Lower lobe of right lung (tissue), 2 donors: ENCODE data around the gene TSPYL2. TPM values are rescaled to one million over a fixed set of nuclear protein-coding genes. Genes with fewer than 3 reads are reported as not detected.

Source experiments
- ATAC-seq, 2 donors: fragments of 200-7000 bp; cut with Tn5 transposase; one replicate each; pipeline ENCODE4 v1.9.1; 2020 to 2022; ENCODE audit warnings: mild to moderate bottlenecking in 2 of 2, moderate library complexity in 2 of 2
- DNase-seq: peaks from one replicate; pipeline ENCODE4 v3.0.0-alpha.2; 2020
- H3K27ac ChIP-seq: fragments of 200-600 bp; one replicate; pipeline ENCODE4 v1.8.0; 2022
- H3K27me3 ChIP-seq: fragments of 200-600 bp; one replicate; pipeline ENCODE4 v1.8.0; 2022; ENCODE audit warnings: low read depth
- H3K36me3 ChIP-seq: fragments of 200-600 bp; one replicate; pipeline ENCODE4 v1.8.0; 2022; ENCODE audit warnings: mild to moderate bottlenecking
- H3K4me1 ChIP-seq: fragments of 200-600 bp; one replicate; pipeline ENCODE4 v1.8.0; 2022
- H3K4me3 ChIP-seq: fragments of 200-600 bp; one replicate; pipeline ENCODE4 v1.8.0; 2022; ENCODE audit warnings: mild to moderate bottlenecking
- H3K9me3 ChIP-seq: fragments of 200-600 bp; one replicate; pipeline ENCODE4 v1.8.0; 2022
- intact Hi-C: fragments of 100-400 bp; cut with DNase I; formaldehyde crosslinking; loops from one replicate; pipeline ENCODE4 v1.11.0; 2022
- total RNA-seq: library from RNA; stranded (reverse); fragmentation: NEBNext Ultra II Directional; extraction: Animal tissue kit (Norgen Biotek cat#: 25700); gene quantifications from one replicate; pipeline ENCODE4 v1.2.1, GENCODE V29; 2021
- TF ChIP-seq, protein P1 (sequence below): fragments of 200-600 bp; IDR thresholded peaks from one replicate; pipeline ENCODE4 v1.8.0; 2022; ENCODE audit warnings: antibody characterized with exemption, mild to moderate bottlenecking
- donor health status: DM: no; HTN: yes; CAD: no; lungs with severe emphysema.

The TSPYL2 gene
- total RNA-seq, 1 donor from 2014 or later = 27.9 TPM

DNA sequence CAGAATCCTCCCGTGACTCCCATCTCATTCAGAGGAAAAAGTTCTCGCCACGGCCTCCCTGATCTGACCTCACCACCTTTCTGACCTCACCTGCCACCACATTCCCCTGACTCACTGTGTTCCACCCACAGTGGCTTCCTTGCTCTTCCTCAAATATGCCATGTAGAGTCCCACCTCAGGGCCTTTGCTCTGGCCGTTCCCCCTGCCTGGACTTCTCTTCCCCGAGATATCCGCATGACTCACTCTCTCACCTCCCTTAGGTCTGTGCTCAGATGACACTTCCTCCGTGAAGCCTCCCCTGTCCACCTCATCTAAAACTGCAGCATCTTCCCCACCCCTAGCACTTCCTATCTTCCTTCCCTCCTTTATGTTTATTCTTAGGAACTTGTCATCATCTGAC is 7.2 kb upstream of the TSPYL2 start:
- no peak for ATAC-seq
- no peaks in the 10 kb centered on the region for H3K27me3 ChIP-seq
- intact Hi-C loops = no loop called here
- no peaks in the 10 kb centered on the region for H3K36me3 ChIP-seq
- TF ChIP-seq, protein P1, sequence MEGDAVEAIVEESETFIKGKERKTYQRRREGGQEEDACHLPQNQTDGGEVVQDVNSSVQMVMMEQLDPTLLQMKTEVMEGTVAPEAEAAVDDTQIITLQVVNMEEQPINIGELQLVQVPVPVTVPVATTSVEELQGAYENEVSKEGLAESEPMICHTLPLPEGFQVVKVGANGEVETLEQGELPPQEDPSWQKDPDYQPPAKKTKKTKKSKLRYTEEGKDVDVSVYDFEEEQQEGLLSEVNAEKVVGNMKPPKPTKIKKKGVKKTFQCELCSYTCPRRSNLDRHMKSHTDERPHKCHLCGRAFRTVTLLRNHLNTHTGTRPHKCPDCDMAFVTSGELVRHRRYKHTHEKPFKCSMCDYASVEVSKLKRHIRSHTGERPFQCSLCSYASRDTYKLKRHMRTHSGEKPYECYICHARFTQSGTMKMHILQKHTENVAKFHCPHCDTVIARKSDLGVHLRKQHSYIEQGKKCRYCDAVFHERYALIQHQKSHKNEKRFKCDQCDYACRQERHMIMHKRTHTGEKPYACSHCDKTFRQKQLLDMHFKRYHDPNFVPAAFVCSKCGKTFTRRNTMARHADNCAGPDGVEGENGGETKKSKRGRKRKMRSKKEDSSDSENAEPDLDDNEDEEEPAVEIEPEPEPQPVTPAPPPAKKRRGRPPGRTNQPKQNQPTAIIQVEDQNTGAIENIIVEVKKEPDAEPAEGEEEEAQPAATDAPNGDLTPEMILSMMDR = no peak
- no peak overlapping the region for H3K4me3 ChIP-seq
- no peak for DNase-seq
- no peaks in the 10 kb centered on the region for H3K9me3 ChIP-seq
- no peaks in the 10 kb centered on the region for H3K4me1 ChIP-seq
- H3K27ac ChIP-seq = no peak overlapping the region

GRCh38 chrX:53076671-53077070 is 5.5 kb upstream of the TSPYL2 start:
- Histone ChIP-seq H3K4me3 (no peak overlapping the region), H3K27me3 (no peaks in the 10 kb centered on the region), H3K4me1 (no peaks in the 10 kb centered on the region), H3K27ac (no peak overlapping the region), H3K36me3 (no peaks in the 10 kb centered on the region), H3K9me3 (no peaks in the 10 kb centered on the region)
- intact Hi-C loops = no loop called here
- TF ChIP-seq, protein P1 = no peak
- ATAC-seq (no peak), DNase-seq (no peak)

GRCh38 chrX:53077207-53078197 is 4.7 kb upstream of the TSPYL2 start:
- TF ChIP-seq, protein P1 = no peak
- Histone ChIP-seq H3K4me3 (no peak overlapping the region), H3K4me1 (no peaks in the 10 kb centered on the region), H3K27ac (no peak overlapping the region), H3K27me3 (no peaks in the 10 kb centered on the region), H3K36me3 (no peaks in the 10 kb centered on the region), H3K9me3 (no peaks in the 10 kb centered on the region)
- no peak for DNase-seq
- no peak for ATAC-seq
- intact Hi-C loops = no loop called here

DNA sequence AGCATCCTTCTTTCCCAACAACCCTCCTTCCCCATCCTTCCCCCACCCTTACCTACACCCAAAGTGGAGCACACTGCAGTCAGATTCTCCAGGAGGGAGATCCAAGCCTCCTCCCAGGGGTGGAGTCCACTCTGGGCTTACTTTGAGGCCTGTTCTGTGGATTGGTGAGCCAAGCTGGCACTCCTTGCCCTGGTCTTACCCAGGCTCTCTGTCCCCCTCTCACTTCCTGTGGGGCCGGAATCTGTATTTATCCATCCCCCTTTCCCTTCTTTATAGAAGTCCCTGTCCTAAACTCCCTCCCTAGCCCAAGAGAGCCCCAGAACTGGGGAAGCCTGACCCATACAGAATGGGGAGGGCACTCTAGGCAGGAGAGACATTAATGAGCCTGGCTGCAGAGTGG is 3.2 kb upstream of the TSPYL2 start:
- no peak for ATAC-seq
- no peak overlapping the region for H3K27ac ChIP-seq

DNA sequence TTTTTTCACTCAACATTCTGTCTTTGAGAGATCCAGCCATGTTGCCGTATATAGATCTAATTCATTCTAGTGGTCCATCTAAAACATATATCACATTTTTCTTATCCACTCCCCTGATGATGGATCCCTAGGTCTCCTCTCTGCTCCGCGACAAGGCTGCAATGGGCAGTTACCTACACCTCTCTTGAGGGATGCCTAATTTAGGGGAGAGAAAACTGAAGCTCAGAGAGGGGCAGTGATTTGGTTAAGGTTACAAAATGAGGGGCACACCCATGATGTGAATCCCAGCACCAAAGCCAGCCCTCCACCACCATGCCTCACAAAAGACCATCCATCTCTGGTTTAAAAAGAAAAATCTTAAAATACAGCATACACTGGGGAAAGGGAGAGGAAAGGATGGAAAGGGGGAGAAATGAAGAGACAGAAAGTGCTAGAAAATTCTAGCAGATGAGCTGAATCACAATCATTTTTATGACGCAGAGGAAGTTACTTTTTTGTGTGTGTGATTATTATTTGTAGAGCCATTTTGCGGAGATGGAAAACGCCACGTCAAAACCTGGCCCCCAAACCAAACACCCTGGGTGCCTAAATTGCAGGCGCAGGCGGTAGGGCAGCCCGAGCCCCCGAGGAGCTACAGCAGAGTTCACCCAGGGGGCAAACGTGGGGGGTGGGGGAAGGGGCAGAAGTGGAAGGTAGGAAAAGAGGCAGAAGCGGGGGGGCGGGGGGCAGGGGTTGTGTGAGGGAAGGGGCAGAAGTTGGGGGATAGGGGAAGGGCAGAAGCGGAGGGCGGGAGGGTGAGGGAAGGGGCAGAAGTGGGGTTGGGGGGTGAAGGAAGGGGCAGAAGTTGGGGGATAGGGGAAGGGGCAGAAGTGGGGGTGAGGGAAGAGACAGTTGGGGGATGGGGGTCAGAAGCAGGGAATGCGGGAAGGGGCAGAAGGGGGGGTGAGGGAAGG is 1.3 kb upstream of the TSPYL2 start:
- Histone ChIP-seq H3K27me3 (no peaks in the 10 kb centered on the region), H3K4me1 (peaks cover 17% of the 10 kb centered on the region), H3K27ac (peak overlapping the region; percentile 91), H3K9me3 (no peaks in the 10 kb centered on the region), H3K4me3 (no peak overlapping the region), H3K36me3 (peaks cover 13% of the 10 kb centered on the region)
- DNase-seq (no peak), ATAC-seq (no peak)
- intact Hi-C loops = no loop called here
- TF ChIP-seq, protein P1 = no peak

More for the DNA sequence above, 3.2 kb upstream of the TSPYL2 start:
- H3K27me3 ChIP-seq = no peaks in the 10 kb centered on the region
- peaks cover 5% of the 10 kb centered on the region for H3K4me1 ChIP-seq
- intact Hi-C loops = no loop called here
- H3K4me3 ChIP-seq = no peak overlapping the region
- no peaks in the 10 kb centered on the region for H3K9me3 ChIP-seq
- TF ChIP-seq, protein P1 = no peak
- DNase-seq = no peak
- H3K36me3 ChIP-seq = no peaks in the 10 kb centered on the region
